ENCODE results near the gene DNASE1L1.
"Not testable (repeated sequence)": the region's sequence is repeated elsewhere in the genome, so short reads cannot be mapped to it uniquely, and the experiment has no call there.

GRCh38 chrX:154388094-154388493, 21.0 kb downstream of the DNASE1L1 start:
- not testable (repeated sequence) for TF ChIP-seq CTCF (IDR thresholded peaks at IDR 0.05; ENCODE audit: insufficient read depth, low read depth, low read length); EZH2 (IDR thresholded peaks at IDR 0.05; ENCODE audit: insufficient read depth, low read length)
